GM10847 (cell line): Measurements from ENCODE around the gene MIB2.

Experiments used
- POLR2A ChIP-seq: IDR thresholded peaks from 2 replicates; pipeline ENCODE4 v1.6.1; 2011; ENCODE audit not compliant: insufficient read length; ENCODE audit errors: extremely low read depth

Gene MIB2

GRCh38 chr1:1618396-1619068 lies 3.2 kb downstream of the MIB2 start:
- TF ChIP-seq POLR2A = no peak

DNA sequence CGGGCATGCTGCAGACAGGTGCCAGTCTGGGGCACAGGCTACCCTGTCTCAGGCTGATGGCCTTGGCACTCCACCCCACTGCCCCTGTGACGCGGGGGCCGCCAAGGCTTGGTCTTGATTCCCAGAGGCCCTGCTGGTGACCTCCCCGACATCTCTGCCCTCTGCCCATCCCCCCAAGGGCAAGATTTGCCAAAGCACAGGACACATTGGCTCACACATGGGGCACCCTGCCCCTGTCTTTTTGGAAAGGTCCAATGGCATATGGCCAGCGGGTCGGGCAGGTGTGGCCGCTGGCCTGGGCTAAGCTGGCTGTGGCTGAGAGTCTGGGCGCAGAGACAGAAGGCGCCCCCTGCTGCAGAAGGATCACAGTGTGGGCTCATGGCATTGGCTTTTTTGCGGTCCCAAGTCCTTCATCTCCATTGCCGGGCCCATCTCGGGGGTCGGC lies 4.6 kb downstream of the MIB2 start:
- TF ChIP-seq POLR2A = no peak

- no peak for TF ChIP-seq POLR2A
These were observed 5.3 kb downstream of the MIB2 start for GRCh38 chr1:1620433-1621139.

DNA sequence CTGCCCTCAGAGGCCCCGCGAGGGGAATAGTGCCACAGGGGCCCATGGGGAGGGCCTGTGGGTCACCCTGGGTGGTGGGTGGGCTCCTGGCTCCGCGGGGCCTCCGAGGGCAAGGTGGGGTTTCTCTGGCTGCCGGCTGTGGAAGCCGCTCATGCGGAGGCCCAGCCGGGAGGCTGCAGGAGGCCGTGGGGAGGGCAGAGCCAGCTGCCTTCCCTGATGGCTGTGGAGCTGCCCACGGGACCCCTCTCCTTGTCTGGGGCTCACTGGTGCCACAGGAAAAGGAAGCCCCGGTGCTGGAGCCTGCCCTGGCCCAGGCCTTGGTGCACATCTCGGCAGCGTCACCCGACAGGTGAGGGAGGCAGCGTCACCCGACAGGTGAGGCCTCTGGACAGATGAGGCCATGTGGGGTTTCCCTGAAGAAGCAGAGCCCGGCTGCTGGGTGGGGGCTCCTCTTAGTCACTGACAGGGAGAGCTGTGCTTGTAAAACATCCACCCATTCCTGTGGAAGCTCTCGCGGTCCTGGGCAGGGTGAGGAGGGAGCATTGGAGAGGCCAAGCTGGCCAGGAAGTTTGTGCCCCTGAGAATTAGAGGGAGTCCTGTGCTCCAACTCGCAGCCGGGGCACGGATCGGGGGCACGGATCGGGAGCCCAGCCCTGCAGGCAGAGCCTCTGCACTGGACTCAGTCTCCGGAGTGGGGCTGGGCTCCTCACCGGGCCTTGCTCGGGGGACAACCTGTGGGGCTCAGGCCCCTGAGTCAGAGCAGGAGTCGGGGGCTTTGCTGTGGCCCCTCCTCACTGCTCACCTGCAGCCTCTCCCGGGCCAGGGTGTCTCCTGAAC lies 6.1 kb downstream of the MIB2 start:
- TF ChIP-seq POLR2A = no peak

GRCh38 chr1:1622010-1622787 lies 6.9 kb downstream of the MIB2 start:
- TF ChIP-seq POLR2A = no peak

DNA sequence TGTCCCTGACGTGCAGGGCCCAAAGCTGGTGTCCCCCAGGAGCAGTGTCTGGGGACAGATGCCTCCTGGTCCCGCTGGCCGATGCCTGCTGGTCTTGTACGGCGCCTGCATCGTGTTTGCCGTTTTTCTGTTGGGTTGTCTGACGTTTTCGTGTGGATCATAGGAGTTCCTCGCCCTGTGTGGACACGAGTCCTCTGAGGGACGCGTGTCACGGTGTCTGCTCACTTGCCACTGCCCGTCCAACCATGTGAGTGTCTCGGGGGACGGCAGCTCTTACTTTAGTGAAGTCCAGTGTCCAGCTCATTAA lies 7.4 kb downstream of the MIB2 start:
- TF ChIP-seq POLR2A = no peak

DNA sequence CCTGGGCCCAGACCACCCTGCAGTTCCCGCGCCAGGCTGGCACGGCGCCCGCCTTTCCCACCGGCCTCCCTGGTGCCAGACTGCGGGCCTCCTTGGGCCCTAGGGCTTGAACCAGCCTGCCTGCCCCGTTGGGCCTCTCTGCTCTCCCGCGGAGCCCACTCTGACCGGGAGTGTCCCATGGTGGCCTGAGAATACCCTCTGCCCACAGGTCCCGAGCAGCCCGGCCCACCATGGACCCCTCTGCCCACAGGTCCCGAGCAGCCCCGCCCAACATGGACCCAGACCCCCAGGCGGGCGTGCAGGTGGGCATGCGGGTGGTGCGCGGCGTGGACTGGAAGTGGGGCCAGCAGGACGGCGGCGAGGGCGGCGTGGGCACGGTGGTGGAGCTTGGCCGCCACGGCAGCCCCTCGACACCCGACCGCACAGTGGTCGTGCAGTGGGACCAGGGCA lies 7.9 kb downstream of the MIB2 start:
- no peak for TF ChIP-seq POLR2A

DNA sequence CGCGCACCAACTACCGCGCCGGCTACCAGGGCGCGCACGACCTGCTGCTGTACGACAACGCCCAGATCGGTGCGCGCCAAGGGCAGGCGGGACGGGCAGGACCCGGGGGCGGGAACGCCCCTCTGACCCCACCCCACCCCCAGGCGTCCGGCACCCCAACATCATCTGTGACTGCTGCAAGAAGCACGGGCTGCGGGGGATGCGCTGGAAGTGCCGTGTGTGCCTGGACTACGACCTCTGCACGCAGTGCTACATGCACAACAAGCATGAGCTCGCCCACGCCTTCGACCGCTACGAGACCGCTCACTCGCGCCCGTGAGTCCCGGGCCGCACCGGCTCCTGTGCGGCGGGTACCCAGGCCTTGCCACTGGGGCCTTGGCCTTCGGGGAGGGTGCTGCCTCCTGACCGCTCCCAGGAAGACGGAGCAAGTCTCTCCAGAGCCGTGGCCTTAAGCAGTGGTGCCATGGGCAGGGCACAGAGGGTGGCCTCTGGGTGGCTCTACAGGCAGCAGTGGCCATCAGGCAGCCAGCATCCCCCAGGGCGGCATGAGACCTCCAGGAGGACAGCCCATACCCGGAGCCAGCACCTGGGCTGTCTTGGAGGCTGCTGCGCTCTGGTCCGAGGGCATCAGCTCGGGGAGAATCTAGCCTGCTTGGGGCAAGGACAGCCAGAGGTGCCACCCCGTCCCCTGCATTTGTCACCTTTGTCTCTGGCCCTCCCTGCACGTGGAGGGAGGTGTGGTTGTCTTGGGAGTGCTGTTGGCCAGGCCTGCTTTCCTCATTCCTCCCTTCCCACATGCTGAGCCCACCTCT lies 8.5 kb downstream of the MIB2 start:
- no peak for TF ChIP-seq POLR2A

DNA sequence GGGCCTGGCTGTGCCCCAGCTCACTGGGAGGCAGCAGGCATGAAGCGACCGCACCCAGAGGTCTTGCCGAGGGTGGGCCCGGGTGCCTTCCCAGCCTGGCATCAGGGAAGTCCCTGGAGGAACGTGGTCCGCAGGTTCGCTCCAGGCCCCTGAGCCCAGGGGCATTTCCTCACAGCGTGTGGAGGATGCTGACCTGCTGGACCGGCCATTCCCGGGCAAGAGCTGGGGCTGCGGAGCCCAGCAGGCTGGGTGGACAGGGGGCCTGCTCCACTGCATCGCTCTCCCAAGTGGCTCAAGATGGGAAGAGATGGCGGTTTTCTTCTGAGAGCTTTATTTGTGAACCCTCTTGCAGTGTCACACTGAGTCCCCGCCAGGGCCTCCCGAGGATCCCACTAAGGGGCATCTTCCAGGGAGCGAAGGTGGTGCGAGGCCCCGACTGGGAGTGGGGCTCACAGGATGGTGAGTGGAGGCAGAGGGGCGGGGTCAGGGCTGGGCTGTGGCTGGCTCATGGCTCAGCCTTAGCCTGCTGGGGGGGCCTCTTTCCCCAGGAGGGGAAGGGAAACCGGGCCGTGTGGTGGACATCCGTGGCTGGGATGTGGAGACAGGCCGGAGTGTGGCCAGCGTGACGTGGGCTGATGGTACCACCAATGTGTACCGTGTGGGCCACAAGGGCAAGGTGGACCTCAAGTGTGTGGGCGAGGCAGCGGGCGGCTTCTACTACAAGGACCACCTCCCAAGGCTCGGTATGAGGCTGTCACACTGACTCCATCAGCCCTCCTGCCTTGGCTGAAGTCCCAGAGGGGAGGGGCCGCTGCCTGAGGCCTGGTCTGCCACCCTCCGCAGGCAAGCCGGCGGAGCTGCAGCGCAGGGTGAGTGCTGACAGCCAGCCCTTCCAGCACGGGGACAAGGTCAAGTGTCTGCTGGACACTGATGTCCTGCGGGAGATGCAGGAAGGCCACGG lies 9.4 kb downstream of the MIB2 start:
- TF ChIP-seq POLR2A = no peak

GRCh38 chr1:1625404-1625775 lies 10.1 kb downstream of the MIB2 start:
- TF ChIP-seq POLR2A = no peak

- TF ChIP-seq POLR2A = no peak
These were observed 10.5 kb downstream of the MIB2 start for GRCh38 chr1:1625824-1626206.

- no peak for TF ChIP-seq POLR2A
These were observed 11.2 kb downstream of the MIB2 start for GRCh38 chr1:1626207-1627141.
